HG02885 (cell line): ENCODE measurements around the gene MAD1L1.

Experiments used
- ATAC-seq: cut with Tn5 transposase; IDR thresholded peaks from one replicate; pipeline ENCODE4 v1.9.1; 2021; ENCODE audit warnings: mild to moderate bottlenecking; ENCODE audit not compliant: unreplicated experiment, poor library complexity

The MAD1L1 gene

DNA sequence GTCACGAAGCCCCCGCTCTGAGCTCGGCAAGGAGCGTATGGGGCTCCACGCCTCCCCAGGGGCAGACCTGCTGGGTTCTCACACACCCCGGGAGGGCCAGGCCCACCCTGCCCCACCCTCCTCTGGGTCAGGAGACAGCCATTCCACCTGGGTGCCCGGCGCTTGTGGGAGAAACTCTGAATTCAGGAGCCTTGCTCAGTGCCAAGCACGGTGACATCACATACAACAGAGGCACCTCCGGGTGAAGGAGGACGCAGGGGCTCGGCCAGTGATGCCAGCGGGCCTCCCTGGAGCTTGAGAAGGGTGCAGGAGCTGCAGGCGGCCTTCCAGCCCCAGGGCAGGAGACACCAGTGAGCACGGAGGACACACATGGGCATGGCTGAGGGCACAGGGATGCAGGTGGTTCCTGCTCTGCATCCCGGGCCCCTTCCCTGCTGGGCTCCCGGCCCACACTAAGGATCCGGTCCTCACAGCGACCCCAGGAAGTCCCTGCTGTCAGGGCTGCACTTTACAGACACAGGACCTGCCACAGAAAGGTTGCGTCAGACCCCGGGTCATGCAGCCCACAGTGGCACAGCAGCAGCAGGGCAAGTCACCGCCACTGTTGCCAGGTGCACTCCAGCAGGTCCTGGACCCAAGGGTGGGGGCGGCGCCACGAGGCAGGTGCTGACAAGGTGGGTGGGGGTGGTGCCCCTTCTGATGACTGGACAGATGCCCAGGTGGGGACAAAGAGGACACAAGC lies 108.0 kb downstream of the MAD1L1 start:
- no peak for ATAC-seq

DNA sequence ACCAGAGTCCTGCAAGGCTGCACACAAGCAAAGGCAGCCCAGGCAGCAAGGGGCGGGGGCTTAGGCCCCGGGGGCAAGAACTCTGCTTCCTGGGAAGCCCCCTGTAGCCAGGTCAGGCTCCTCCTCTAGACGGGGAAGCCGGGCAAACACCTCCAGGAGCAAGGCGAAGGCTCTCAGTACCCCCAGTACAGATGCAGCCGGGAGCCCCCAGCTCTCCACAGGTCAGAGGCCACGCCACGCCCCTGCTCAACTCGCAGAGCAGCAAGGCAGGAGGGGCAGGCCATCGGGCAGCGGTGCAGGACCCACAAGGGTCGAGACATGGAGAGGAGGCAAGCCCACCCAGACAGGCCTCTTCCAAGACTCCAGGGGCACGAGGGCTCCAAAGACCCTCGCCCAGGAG lies 108.8 kb downstream of the MAD1L1 start:
- ATAC-seq, result no peak

DNA sequence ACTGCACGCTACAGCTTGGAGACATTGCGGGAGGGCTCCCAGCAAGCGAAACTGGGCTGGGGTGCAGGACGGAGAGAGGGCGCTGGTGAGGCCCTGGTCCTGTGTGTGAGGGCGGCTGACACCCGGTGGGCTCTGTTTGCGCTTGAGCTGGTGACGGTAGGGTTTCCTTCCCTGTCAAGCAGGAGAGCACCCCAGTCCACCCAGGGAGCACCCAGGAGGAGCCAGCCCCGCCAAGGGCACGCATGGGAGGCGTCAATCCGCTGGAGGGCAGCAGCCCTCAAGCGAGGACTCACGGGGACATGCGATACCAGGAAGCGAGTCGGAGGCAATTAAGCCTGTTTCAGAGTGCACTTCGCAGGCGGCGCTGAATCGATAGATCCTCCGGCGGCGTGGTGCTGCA lies 109.4 kb downstream of the MAD1L1 start:
- no peak for ATAC-seq

DNA sequence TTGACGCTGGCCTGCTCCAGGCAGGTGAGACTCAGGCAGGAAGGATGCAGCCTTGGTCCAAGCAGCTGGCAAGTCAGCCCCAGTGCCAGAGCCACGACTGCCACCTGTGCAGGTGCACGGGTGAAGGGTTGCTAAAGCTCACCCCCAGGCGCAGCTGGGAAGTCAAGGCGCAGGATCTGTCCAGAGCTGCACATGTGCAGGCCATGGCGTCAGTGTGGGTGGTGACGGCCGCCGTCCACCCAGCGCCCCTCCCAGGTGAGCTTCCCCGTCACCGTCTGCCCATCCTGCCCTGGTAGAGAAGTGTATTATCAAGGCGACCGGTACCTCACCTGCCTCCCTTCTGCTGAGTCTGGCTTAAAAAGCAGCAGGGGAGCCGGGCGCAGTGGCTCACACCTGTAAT lies 110.1 kb downstream of the MAD1L1 start:
- no peak for ATAC-seq

DNA sequence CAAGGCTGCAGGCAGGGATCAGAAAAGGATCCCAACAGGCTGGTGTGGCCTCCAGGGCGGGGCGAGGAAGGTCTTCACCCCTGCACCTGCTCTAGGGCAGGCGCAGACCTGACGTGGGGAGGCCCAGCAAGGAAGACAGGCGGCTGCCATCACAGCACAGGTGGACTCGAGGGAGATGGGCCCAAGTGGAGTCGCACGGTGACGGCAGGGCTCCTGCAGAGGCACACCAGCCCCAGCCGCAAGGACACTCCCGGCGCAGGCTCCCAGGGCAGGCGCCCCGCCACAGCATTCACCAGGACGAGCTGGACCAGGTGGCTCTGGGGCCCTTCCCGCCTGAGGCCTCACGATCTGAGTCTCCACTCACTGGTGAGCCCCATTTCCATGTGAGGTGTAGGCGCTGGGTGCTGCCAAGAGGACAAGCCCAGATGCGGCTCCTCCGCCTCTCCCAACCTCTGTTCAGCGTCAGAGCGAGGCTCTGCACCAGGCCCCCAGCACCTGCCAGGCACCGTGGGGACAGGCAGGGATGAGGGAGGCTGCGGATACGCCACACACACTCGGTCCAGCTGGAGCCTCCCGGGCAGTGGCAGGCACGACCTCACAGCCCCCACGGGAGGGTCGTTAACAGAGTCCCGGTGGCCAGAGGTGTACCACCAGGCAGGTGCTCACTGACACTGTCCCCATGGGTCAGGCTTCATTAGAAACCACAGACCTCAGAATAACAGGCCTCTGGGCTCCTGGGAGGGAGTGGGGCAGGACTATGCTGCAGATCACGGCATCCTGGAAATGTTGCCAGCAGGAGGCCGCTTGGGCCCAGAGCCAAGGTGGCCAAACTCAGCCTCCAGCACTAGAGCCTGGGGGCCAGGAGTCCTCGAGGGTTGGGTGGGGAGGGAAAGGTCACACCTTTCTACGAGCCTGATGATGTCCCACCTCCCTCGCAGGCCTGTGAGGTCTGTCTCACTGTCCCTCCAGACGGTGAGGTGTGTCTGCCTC lies 111.6 kb downstream of the MAD1L1 start:
- no peak for ATAC-seq

DNA sequence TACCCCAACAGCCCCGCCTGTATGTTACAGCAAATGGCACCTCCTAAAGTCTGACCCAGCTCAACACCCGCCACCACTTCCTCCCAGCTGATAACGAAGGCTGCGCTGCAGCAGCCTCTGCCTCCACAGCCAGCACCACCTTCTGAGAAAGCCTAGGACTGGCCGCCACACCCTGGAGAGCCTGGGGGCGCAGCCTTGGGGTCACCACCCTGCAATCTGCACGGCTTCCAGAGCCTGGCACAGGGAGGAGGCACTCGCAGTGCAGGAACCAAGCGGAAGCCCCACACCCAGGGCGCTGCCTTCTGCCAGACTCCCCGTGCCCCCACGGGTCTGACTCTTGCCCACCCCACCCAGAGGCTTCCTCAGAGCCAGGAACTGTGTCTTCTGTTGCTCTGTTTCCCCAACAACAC lies 112.5 kb downstream of the MAD1L1 start:
- ATAC-seq, result no peak

DNA sequence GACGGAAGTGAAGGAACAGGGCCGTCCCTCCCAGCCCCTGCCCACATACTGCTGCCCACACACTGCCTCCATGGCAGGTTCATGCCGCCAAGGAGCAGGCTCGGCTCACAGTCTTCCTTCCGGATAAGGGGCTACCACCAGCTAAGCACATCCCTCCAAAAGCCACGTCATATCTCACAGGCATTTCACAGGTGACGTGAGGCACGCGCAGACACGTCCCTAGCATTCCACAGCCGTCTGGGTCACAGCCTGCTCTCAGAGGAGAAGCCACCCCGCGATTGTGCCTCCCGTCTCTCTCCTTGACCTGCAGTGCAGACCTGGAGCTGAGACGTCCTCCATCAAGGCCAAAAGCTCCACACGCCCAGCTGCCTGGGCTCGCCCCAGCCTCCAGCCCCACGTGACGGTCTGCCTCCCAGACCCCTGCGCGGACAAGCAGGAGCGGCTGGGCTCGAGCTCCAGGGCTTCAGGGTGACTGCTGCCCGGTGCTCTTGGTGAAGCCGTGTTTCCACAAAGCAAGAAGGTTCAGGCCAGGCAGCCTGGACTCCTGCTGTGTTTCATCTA lies 114.0 kb downstream of the MAD1L1 start:
- no peak for ATAC-seq

DNA sequence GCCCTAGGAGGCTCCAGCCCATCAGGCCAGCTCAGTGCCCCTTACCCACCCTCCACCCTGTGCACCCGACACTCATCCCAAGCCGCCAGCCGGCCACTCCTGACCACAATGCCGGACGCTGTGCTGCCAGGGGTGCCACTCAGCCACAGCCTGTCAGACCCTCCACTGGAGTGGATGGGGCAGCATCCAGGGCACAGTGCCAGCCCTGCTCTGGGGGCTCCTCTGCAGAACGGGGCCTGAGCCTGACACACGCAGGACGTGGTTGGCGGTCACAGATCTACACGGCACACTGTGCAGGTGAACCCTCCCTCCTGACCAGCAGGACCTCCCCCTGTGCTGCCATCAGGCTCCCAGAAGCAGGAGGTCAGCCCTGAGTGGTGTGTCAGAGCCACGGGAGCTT lies 114.7 kb downstream of the MAD1L1 start:
- no peak for ATAC-seq

DNA sequence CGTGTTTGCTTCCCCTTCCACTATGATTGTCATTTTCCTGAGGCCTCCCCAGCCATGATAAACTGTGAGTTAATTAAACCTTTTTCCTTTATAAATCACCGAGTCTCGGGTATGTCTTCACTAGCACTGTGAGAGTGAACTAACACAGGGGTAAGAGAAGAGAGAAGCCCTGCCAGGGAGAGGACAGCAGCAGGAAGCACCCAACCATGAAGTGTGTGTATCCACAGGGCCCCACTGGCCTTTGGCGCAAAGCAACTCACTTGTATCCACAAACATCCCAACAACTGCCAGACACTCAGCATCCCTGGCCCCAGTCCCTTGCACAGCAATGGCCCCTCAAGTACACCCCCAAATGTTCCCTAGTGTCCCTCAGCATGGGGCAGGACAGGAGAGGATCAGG lies 115.1 kb downstream of the MAD1L1 start:
- no peak for ATAC-seq

DNA sequence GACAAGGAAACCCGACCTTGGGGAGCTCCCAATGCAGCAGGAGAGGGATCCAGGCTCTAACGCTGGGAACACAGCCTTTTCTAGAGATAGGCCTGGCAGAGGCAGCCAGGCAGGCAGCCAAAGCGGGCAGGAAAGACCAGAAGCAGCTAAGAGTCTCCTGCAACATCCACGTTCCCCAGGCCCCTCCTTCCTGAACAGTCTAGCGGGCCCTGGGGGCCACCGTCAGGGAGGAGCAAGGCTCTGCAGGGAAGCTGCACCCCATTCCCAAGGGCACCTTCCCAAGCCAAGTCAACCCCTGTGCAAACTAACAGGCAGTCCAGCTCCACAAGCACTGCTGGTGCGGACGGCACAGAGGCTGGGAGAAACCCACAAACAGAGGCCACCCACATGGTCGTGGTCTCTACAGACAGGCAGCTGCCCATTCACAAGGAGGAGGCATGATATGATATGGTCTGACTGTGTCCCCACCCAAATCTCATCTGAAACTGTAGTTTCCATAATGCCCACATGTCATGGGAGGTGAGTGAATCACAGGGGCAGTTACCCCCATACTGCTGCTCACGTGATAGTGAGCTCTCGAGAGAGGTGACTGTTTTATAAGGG lies 115.7 kb downstream of the MAD1L1 start:
- ATAC-seq, result no peak

DNA sequence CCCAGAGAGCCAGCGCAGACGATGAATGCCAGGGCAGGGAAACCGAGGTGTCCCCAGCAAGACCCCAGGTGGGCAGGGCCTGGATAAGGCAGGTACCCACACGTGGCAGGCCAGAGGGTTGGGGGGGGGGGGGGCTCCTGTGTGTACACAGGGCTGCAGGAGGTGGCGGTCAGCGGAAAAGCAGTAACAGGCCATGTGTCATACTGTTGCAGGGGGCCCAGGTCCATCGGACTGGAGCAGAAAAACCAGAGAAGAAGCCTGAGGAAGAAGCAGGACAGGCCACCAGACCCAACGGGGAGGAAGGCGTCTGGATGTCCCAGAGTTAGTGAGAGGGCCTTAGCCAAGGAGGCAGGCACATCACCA lies 116.3 kb downstream of the MAD1L1 start:
- no peak for ATAC-seq

DNA sequence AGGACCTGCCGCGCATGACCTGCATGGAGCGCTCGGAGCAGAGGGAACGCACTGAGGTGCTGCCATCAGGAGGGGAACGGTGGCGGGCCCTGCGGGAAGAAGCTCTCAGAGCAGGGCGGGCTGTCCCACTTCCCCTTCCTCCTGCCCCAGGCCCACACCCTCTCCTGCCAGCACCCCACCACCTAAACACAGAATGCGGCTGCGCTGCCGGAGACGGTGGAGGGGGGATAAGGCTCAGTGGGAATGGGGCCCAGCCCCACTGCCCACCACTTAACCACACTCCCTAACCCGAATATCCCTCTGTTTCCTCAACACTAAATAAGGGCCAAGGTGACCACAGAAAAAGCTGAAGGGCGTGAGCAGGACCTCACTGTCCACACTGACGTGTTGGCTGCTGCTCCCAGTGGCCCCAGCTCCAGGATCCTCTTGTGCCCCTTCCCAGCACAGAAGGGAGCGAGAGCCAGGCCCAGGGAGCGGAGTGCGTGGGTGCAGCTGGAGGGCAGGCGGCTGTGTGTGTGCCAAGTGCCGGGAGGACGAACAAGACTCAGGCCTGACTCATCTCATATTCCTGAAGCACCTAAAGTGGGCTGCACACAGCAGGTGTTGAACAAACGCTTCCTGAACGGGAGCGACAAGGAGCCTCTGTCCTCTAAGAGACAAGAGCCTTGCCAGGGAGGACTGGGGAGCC lies 116.8 kb downstream of the MAD1L1 start:
- no peak for ATAC-seq

DNA sequence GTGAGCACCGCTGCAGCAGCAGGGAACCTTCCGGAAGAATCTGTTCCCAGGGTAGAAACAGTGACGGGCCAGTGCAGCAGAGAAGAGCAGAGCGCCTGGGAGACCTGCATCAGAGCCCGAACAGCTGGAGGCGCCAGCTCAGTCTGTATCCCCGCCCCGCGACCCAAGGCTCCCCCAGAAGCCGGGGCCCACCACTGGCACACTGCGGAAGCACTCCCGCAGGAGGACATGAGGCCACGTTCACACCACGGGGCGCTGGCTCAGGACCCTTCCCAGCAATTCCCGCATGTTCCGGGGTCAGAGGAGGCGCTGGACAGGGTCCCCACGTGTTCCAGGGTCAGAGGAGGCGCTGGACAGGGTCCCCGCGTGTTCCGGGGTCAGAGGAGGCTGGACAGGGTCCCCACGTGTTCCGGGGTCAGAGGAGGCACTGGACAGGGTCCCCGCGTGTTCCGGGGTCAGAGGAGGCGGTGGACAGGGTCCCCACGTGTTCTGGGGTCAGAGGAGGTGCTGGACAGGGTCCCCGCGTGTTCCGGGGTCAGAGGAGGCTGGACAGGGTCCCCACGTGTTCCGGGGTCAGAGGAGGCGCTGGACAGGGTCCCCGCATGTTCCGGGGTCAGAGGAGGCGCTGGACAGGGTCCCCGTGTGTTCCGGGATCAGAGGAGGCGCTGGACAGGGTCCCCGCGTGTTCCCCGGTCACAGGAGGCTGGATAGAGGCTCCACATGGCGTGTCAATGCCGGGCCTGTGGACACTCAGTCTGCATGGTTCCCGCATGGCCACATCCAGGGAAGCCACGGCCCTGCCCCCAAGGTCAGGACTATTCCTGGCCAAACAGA lies 117.6 kb downstream of the MAD1L1 start:
- no peak for ATAC-seq

DNA sequence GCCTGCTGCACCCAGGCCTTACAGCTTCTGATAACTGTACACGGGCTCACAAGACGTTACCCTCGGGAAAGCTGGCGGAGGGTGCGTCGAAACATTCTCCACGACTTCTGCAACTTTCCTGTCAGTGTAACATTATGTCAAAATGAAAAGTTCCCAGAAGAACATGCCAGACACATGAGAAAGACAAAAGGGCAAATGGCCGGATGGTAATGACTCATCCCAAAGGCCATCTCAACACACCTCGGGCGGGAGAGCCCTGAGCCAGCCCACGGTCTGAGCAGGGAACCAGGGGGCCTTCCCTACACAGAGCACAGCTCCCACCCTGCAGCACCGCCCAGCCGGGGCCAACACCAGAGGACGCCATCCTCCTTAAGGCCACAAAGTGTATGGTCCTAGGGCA lies 118.7 kb downstream of the MAD1L1 start:
- ATAC-seq, result no peak

DNA sequence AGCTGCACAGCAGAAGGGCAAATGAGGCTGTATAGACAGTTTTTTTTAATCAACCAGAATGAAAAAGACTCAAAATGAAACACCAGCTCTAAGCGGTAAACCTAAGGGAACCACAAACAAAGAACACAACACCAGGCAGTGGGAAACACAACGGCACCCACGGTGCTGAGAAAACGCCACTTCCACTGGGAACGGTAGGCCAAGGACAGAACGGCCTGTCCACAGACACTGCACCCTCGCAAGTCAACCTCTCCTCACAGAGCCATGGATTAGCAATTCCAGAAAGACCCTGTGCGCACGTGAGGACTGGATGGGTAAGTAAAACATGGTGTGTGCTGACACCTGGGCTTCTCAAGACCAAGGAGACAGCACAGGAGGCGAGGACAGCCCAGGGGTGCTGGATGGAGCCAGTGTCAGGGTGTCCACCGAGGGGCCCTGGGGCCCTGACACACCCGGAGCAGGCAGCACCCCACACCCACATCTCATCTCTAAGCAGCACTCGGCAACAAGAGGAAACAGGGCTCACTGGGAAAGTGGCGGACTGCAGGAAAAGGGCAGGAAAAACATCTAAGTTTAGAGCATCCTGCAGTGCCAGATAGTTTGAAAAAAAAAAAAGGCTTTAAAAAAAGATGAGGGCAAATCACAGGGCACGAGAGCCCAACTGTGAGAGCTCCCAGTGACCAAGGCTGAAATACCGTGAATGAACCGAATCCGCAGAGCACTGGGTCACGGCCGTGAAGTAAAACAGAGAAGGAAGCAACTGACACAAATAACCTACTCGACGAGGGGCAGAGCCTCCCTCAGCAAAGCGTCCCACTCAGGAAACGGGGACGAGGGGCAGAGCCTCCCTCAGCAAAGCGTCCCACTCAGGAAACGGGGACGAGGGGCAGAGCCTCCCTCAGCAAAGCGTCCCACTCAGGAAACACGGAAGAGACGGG lies 120.2 kb downstream of the MAD1L1 start:
- ATAC-seq, result no peak

DNA sequence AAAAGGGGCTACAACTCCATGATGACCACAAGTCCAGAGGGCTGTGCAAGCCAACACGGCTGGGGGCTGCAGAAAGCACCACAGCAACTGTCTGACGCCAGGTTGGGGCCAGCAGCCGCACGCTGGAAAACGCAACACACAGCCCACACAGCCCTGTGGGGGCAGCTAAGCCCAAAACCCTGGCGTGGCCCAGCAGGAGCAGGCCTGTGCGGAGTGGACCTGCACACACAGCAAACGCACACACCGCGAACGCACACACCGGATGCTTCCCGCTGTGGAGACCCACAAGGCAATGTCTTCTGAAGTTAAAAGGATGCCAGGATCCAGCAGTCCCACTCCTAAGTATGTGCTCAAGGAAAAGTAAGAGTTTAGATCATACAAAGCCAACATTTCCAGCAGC lies 121.2 kb downstream of the MAD1L1 start:
- no peak for ATAC-seq

DNA sequence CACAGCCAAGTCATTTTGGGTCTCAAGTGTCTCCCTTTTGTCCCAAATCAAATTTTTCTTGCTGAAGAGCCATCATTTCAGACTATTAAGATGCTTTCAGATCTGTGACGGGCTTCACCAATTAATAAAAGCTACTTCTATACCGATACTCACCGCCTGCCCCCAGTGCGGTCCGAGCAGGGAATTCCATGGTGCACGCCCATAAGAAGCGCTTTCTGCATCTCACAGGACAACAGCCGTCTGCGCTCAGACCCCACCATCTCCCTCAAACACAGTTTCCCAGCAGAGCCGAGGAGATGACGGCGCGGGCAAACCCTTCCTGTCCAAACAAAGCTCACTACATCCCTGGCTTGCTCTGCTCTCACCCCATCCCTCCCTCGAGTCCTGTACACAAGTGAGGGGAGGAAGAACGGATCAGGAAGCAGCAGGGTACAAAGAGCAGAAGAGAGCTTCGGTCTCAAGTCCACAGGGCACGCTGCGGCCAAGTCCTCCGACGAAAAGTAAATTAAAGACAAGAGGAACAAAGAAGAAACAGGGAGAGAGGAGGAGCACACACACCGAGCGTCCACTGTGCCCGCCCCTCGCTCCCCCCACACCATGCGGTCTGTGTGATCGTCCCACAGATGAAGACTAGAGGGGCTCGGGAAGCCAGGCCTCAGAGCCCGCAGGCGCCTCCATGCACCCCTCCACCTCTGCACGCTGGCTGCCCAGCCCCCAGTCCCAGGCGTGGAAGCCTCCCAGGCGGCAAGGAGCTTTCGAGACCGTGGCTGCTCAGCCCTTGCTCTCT lies 121.9 kb downstream of the MAD1L1 start:
- no peak for ATAC-seq
